ENCODE measurements around the gene ACAP3.

ACAP3 gene

GRCh38 chr1:1298861-1299685 is 8.7 kb downstream of the ACAP3 start:
- no peak for DNase-seq

GRCh38 chr1:1297802-1298424 is 9.8 kb downstream of the ACAP3 start:
- no peak for DNase-seq

- DNase-seq, result no peak
Observed at GRCh38 chr1:1296070-1297061, 11.4 kb downstream of the ACAP3 start.

GRCh38 chr1:1295154-1295923 is 12.4 kb downstream of the ACAP3 start:
- DNase-seq, result no peak

GRCh38 chr1:1294250-1294890 is 13.4 kb downstream of the ACAP3 start:
- no peak for DNase-seq

GRCh38 chr1:1293263-1294249 is 14.2 kb downstream of the ACAP3 start:
- DNase-seq, result no peak

GRCh38 chr1:1292851-1293250 is 14.9 kb downstream of the ACAP3 start:
- no peak for DNase-seq

GRCh38 chr1:1292442-1292779 is 15.3 kb downstream of the ACAP3 start:
- DNase-seq, result no peak

GRCh38 chr1:1291548-1292441 is 15.9 kb downstream of the ACAP3 start:
- peak; percentile 52 for DNase-seq

GRCh38 chr1:1291023-1291528 is 16.7 kb downstream of the ACAP3 start:
- DNase-seq, result no peak

GRCh38 chr1:1290238-1290731 is 17.4 kb downstream of the ACAP3 start:
- DNase-seq, result peak; percentile 59

GRCh38 chr1:1287288-1288110 is 20.2 kb downstream of the ACAP3 start:
- no peak for DNase-seq

- no peak for DNase-seq
Observed at GRCh38 chr1:1286313-1287261, 21.1 kb downstream of the ACAP3 start.

- DNase-seq, result no peak
Observed at GRCh38 chr1:1285611-1286311, 22.0 kb downstream of the ACAP3 start.

GRCh38 chr1:1285102-1285571 is 22.6 kb downstream of the ACAP3 start:
- no peak for DNase-seq

Measured in effector CD8-positive, alpha-beta T cell (primary cell).